GM12873 (cell line): ENCODE data around the gene DCP1B.

Experiments
- TF ChIP-seq, protein P1 (sequence below): IDR thresholded peaks from 2 replicates; pipeline ENCODE4 v1.5.1; 2012; ENCODE audit warnings: low read depth, mild to moderate bottlenecking, moderate library complexity, low read length, control low read depth; ENCODE audit not compliant: insufficient read depth; ENCODE audit errors: missing control alignments

The DCP1B gene

DNA sequence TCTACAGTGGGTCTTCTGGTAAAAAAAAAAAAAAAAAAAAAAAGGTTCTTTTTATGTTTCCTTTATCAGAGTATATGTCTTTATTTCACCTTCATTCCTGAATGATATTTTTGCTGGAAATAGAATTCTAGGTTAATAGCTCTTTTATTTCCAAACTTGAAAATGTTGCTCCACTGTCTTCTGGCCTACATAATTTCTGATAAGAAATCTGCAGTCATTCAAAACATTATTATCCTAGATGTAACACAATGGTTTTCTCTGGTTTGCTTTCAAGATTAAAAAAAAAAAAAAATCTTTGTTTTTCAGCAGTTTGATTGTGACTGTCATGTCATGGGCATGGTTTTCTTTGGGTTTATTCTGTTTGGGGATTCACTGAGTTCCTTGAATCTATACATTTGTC is 19.5 kb downstream of the DCP1B start:
- TF ChIP-seq, protein P1, sequence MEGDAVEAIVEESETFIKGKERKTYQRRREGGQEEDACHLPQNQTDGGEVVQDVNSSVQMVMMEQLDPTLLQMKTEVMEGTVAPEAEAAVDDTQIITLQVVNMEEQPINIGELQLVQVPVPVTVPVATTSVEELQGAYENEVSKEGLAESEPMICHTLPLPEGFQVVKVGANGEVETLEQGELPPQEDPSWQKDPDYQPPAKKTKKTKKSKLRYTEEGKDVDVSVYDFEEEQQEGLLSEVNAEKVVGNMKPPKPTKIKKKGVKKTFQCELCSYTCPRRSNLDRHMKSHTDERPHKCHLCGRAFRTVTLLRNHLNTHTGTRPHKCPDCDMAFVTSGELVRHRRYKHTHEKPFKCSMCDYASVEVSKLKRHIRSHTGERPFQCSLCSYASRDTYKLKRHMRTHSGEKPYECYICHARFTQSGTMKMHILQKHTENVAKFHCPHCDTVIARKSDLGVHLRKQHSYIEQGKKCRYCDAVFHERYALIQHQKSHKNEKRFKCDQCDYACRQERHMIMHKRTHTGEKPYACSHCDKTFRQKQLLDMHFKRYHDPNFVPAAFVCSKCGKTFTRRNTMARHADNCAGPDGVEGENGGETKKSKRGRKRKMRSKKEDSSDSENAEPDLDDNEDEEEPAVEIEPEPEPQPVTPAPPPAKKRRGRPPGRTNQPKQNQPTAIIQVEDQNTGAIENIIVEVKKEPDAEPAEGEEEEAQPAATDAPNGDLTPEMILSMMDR: no peak

DNA sequence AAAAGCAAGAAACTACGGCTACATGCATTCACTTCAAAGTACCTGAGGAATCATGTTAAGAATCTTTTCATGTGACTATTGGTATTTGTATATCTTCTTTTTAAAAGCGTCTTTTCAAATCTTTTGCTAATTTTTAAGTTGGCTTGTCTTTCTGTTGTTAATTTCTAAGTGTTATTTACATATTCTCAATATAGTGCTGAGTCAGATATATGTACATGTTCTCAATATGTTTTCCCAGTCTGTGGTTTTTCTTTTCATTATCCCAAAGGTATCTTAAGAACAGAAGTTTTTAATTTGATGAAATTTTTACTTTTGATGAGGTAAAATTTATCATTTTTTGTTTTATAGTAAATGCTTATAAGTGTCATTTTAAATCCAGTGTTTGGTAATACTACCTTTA is 24.0 kb downstream of the DCP1B start:
- TF ChIP-seq, protein P1: no peak

DNA sequence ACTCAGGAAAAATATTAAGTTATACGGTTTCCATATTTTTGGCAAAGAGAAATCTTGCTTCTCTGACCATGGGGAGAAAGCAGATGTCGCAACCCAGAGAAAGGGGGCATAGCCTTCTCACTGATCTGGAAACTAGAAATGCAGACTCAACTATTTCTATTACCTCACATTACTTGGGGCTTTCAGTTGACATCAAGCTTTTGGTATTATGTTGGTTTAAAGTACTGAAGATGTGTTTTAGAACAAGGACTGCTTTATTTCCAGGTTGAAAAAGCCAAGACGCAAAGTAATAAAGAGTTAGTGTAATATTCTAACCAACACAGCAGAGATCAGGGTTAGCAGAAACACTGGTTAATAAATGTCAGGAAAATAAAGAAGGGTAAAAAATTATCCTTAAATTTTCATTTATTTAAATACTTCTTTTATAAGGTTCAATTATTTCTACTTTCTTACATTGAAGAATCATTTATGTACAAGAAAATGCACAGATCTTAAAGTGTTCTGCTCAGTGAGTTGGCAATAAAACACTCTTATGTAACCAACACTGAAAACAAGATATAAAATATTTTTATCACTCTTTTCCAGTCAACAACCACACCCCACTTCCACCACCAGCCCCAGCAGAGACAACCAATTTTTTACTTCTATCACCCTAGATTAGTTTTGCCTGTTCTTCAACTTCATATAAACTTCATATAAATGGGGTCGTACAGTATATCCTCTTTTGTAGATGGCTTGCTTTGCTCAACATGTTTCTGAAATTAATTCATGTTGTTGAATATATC is 26.0 kb downstream of the DCP1B start:
- TF ChIP-seq, protein P1: no peak

DNA sequence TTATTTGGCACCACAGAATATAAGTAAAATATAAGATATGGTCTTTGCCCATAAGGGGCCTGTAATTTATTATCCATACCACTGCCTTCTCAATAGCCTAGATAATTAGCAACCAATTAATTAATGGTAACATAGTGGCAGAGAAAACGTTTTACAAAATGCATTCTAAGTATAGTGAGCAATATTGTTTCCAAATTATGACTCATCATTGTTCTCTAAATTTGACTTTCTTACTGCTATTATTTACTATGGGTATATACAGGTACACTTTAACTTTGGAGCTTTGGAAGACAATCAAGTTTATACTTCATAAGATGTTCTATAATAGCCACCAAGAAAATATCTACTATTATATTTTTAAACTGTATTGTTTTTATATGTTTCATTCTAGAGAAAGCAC is 26.7 kb downstream of the DCP1B start:
- TF ChIP-seq, protein P1: no peak

DNA sequence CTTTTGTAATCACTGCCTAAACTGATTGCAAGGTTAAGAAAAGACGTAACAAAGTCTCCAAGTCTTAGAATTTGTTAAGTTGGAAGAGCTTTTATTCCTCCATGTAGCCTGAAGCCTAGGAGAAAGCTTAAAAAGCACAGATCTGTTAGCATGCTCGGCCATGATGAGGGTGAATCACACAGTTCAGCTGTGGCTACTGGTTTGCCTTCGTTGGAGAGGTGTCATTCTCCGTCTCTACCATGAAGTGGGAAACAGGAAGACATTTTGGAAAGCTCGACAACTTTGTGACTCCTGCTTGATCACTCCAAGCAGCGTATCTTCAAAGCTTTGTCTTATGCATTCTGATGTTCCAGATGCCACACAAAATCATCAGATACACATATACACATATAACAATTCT is 27.1 kb downstream of the DCP1B start:
- TF ChIP-seq, protein P1: no peak

DNA sequence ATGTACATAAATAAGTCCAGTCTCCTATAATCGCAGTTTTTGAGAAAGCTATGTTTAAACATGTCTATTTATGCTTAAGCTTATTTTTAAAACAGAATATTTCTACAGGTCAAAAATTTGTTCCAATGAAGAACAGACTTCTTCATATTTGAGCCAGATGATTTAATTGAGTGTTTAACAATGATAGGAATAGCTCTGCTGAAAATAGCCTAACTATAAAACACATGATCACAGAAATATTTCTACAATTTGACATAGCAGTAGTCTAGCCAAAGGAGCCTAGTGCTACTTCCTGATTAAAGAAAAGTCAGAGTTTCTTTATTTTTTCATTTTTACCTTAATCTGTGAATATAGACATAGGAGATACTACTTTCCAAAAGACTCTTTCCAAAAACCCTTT is 29.4 kb downstream of the DCP1B start:
- TF ChIP-seq, protein P1: no peak

DNA sequence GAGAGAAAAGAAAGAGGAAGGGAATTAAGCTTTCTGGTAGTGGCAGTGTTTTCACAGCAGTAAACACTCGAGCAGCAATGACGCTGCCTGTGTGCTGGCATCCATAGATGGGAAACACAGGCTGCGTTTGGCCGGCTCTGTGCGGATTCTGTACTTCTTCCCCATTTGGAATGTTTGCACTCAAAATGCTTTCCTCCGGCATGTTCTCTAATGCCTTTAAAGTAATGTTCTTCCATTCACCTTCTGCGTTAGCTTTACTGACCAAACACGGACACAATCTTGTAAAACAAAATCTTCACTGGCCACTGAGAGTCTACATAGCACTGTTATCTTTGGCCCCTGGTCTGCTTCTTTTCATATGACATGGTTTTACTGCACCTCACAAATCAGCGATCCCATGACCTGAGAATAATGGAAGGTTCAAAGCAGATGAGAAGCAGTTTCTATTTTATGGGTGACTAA is 31.4 kb downstream of the DCP1B start:
- TF ChIP-seq, protein P1: no peak

DNA sequence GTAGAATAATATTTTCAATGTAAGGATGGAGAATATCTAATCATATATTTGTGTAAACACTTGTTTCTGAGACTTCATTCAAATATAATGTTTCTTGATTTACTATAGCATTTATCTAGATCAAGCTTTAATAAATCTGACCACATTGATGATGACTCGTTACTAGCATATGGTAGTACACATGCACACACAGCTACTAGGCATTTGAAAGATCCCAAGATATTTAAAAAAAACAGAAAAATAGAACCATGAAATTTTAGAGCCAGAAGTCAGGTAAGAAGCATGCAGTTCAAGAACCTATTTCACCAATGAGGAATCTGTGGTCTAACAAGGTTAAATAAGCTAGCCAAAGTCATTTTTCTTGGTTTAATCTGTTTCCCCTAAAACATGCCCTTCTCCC is 32.0 kb downstream of the DCP1B start:
- TF ChIP-seq, protein P1: no peak
